Left lung (tissue), 10 donors: ENCODE measurements around the gene SLC13A5. TPM values are rescaled to one million over a fixed set of nuclear protein-coding genes. Genes with fewer than 3 reads are reported as not detected.
A peak's percentile ranks its signal among the peaks of the same experiment; 100 is the strongest.
"Not testable (repeated sequence)": the region's sequence is repeated elsewhere in the genome, so short reads cannot be mapped to it uniquely, and the experiment has no call there.

ENCODE experiments used
- ATAC-seq: fragments of 200-7000 bp; cut with Tn5 transposase; one replicate; pipeline ENCODE4 v1.9.1; 2020; ENCODE audit warnings: moderate library complexity
- DNase-seq, 4 donors: peaks; one replicate each; pipeline ENCODE4 v3.0.0-alpha.2; 2013 to 2020
- H3K27ac ChIP-seq, 2 donors: fragments of 200-600 bp; sonication (generic) in 1 of 2; one replicate each; pipeline versions ENCODE4 v1.5.0 to v1.8.0; 2020 to 2021
- H3K27me3 ChIP-seq, 2 donors: fragments of 200-600 bp; sonication (generic) in 1 of 2; one replicate each; pipeline versions ENCODE4 v1.5.0 to v1.8.0; 2020 to 2021
- H3K36me3 ChIP-seq, 2 donors: fragments of 200-600 bp; sonication (generic) in 1 of 2; one replicate each; pipeline versions ENCODE4 v1.5.0 to v1.8.0; 2020 to 2021
- H3K4me1 ChIP-seq, 2 donors: fragments of 200-600 bp; one replicate each; pipeline ENCODE4 v1.8.0; 2021
- H3K4me3 ChIP-seq, 2 donors: fragments of 200-600 bp; sonication (generic) in 1 of 2; one replicate each; pipeline versions ENCODE4 v1.5.0 to v1.8.0; 2020 to 2021; ENCODE audit warnings: mild to moderate bottlenecking in 1 of 2
- H3K9me3 ChIP-seq, 2 donors: fragments of 200-600 bp; sonication (generic) in 1 of 2; one replicate each; pipeline versions ENCODE4 v1.5.0 to v1.8.0; 2020 to 2021
- CTCF ChIP-seq, 2 donors: fragments of 200-600 bp; sonication (generic) in 1 of 2; IDR thresholded peaks; one replicate each; pipeline versions ENCODE4 v1.5.0 to v1.8.0; 2021; ENCODE audit warnings: antibody characterized with exemption in 2 of 2
- intact Hi-C, 2 donors: fragments of 100-400 bp; cut with DNase I; formaldehyde crosslinking; loops; one replicate each; pipeline versions ENCODE4 v1.11.2 to v1.14.2; 2022
- polyA plus RNA-seq, 6 donors: library from polyadenylated mRNA; unstranded; fragments of 120-200 nt; gene quantifications; one replicate each; pipeline ENCODE4 v1.2.1, GENCODE V29; 2013; ENCODE audit not compliant: insufficient read length in 6 of 6
- total RNA-seq, 2 donors: library from RNA; stranded (reverse); fragmentation: NEBNext Ultra II Directional; extraction: Animal tissue kit (Norgen Biotek cat#: 25700); gene quantifications; one replicate each; pipeline ENCODE4 v1.2.1, GENCODE V29; 2021
- donor health status: DM: no; HTN: yes; CAD: no.
- donor health status: DM: no; HTN: no; CAD: no.

Gene SLC13A5
- total and polyA plus RNA-seq, 8 donors = 0.17 to 0.77 (median 0.47) TPM; not detected in 1

- no peaks in the 10 kb centered on the region for H3K36me3 ChIP-seq
- H3K27ac ChIP-seq = no peak overlapping the region
- H3K27me3 ChIP-seq = peaks cover 0 to 22% of the 10 kb centered on the region in 2 donors
- no peaks in the 10 kb centered on the region for H3K4me1 ChIP-seq
- no peak overlapping the region for H3K4me3 ChIP-seq
- DNase-seq (no peak), ATAC-seq (no peak)
- intact Hi-C loops = no loop called here
- TF ChIP-seq CTCF (IDR thresholded peaks at IDR 0.05) = no peak
- H3K9me3 ChIP-seq = no peaks in the 10 kb centered on the region
These were observed 45.0 kb downstream of the SLC13A5 start for GRCh38 chr17:6668219-6668618.

- no peak overlapping the region for H3K27ac ChIP-seq
- peaks cover 0 to 29% of the 10 kb centered on the region in 2 donors for H3K27me3 ChIP-seq
- H3K36me3 ChIP-seq = no peaks in the 10 kb centered on the region
- ATAC-seq (no peak), DNase-seq (no peak)
- H3K4me3 ChIP-seq = no peak overlapping the region
- intact Hi-C loops = no loop called here
- H3K4me1 ChIP-seq = no peaks in the 10 kb centered on the region
- TF ChIP-seq CTCF (IDR thresholded peaks at IDR 0.05) = no peak
- H3K9me3 ChIP-seq = no peaks in the 10 kb centered on the region
These were observed 45.7 kb downstream of the SLC13A5 start for GRCh38 chr17:6667516-6667915.

GRCh38 chr17:6666557-6666956 lies 46.6 kb downstream of the SLC13A5 start:
- intact Hi-C loops = no loop called here

GRCh38 chr17:6666077-6666521 lies 47.1 kb downstream of the SLC13A5 start:
- ATAC-seq (peak; percentile 100), DNase-seq (peak in 3 of 4 donors; percentile 60 to 88 (median 67))
- intact Hi-C loops = no loop called here
- no peaks in the 10 kb centered on the region for H3K36me3 ChIP-seq
- peak; percentile 79 to 80 for TF ChIP-seq CTCF (IDR thresholded peaks at IDR 0.05)
- peaks cover 0 to 2% of the 10 kb centered on the region in 2 donors for H3K4me1 ChIP-seq
- H3K27ac ChIP-seq = no peak overlapping the region
- H3K9me3 ChIP-seq = no peaks in the 10 kb centered on the region
- H3K27me3 ChIP-seq = peaks cover 0 to 32% of the 10 kb centered on the region in 2 donors
- no peak overlapping the region for H3K4me3 ChIP-seq

More at GRCh38 chr17:6666557-6666956, 46.6 kb downstream of the SLC13A5 start:
- H3K27ac ChIP-seq = no peak overlapping the region
- no peak for ATAC-seq
- no peaks in the 10 kb centered on the region for H3K4me1 ChIP-seq
- peaks cover 0 to 32% of the 10 kb centered on the region in 2 donors for H3K27me3 ChIP-seq
- DNase-seq = no peak
- no peak for TF ChIP-seq CTCF (IDR thresholded peaks at IDR 0.05)
- no peaks in the 10 kb centered on the region for H3K9me3 ChIP-seq
- H3K36me3 ChIP-seq = no peaks in the 10 kb centered on the region
- H3K4me3 ChIP-seq = no peak overlapping the region

GRCh38 chr17:6663200-6663599 lies 50.0 kb downstream of the SLC13A5 start:
- H3K27ac ChIP-seq, H3K4me1 ChIP-seq, H3K4me3 ChIP-seq, ATAC-seq, DNase-seq, intact Hi-C loops, H3K36me3 ChIP-seq, H3K9me3 ChIP-seq: not testable (repeated sequence)
- H3K27me3 ChIP-seq = peaks cover 0 to 34% of the 10 kb centered on the region in 2 donors

- Histone ChIP-seq H3K4me3 (no peak overlapping the region), H3K27ac (no peak overlapping the region), H3K9me3 (no peaks in the 10 kb centered on the region), H3K36me3 (no peaks in the 10 kb centered on the region), H3K27me3 (peaks cover 8 to 40% of the 10 kb centered on the region in 2 donors), H3K4me1 (peaks cover 0 to 9% of the 10 kb centered on the region in 2 donors)
- ATAC-seq (no peak), DNase-seq (no peak)
- intact Hi-C loops = no loop called here
- no peak for TF ChIP-seq CTCF (IDR thresholded peaks at IDR 0.05)
These were observed 51.7 kb downstream of the SLC13A5 start for GRCh38 chr17:6661464-6661848.
